ENCODE data around the gene CRX.
"Not testable (repeated sequence)": the region's sequence is repeated elsewhere in the genome, so short reads cannot be mapped to it uniquely, and the experiment has no call there.

The CRX gene

GRCh38 chr19:47860602-47861297 is 39.0 kb downstream of the CRX start:
- no peak for DNase-seq (ENCODE audit: low read depth)

GRCh38 chr19:47861630-47862029 is 39.9 kb downstream of the CRX start:
- DNase-seq (ENCODE audit: low read depth): no peak

- DNase-seq (ENCODE audit: low read depth): peak; percentile 15
Observed at GRCh38 chr19:47863514-47863936, 41.8 kb downstream of the CRX start.

- no peak for DNase-seq (ENCODE audit: low read depth)
Observed at GRCh38 chr19:47865166-47865565, 43.4 kb downstream of the CRX start.

- DNase-seq (ENCODE audit: low read depth): no peak
Observed at GRCh38 chr19:47878906-47879305, 57.2 kb downstream of the CRX start.

- not testable (repeated sequence) for DNase-seq (ENCODE audit: low read depth)
Observed at GRCh38 chr19:47879385-47879784, 57.6 kb downstream of the CRX start.

GRCh38 chr19:47881757-47882156 is 60.0 kb downstream of the CRX start:
- no peak for DNase-seq (ENCODE audit: low read depth)

GRCh38 chr19:47882890-47883289 is 61.2 kb downstream of the CRX start:
- DNase-seq (ENCODE audit: low read depth): no peak

- DNase-seq (ENCODE audit: low read depth): no peak
Observed at GRCh38 chr19:47885067-47885463, 63.3 kb downstream of the CRX start.

- no peak for DNase-seq (ENCODE audit: low read depth)
Observed at GRCh38 chr19:47886010-47886559, 64.3 kb downstream of the CRX start, which contains the start of gene SULT2A1. SULT2A1 (minus strand) TSS chr19:47886315; CDS start chr19:47886257, 58 bp downstream.

- DNase-seq (ENCODE audit: low read depth): no peak
Observed at GRCh38 chr19:47890865-47891621, 69.3 kb downstream of the CRX start.

- no peak for DNase-seq (ENCODE audit: low read depth)
Observed at GRCh38 chr19:47891622-47891922, 69.8 kb downstream of the CRX start.

- DNase-seq (ENCODE audit: low read depth): no peak
Observed at GRCh38 chr19:47891923-47892666, 70.4 kb downstream of the CRX start.
